BJ (cell line): Measurements from ENCODE around the gene METTL8. TPM values are rescaled to one million over a fixed set of nuclear protein-coding genes. Genes with fewer than 3 reads are reported as not detected.
"Not testable (repeated sequence)": the region's sequence is repeated elsewhere in the genome, so short reads cannot be mapped to it uniquely, and the experiment has no call there.

Experiments
- CTCF ChIA-PET: fragments of 350-600 bp; formaldehyde crosslinking; extraction: SDS; loops from one replicate; lab custom pipeline; 2021; ENCODE audit warnings: antibody characterized with exemption, inconsistent platforms; lab: Yijun Ruan, JAX
- POLR2A ChIA-PET: fragments of 300-600 bp; sonication (Branson Sonifier 250); formaldehyde crosslinking; extraction: SDS; loops from one replicate; lab custom pipeline; 2021; ENCODE audit warnings: antibody characterized with exemption; lab: Charles Lee
- DNase-seq: peaks from one replicate; pipeline ENCODE4 v3.0.0-alpha.2; 2011; ENCODE audit warnings: low read depth
- H3K27me3 ChIP-seq: 2 replicates; pipeline ENCODE4 v1.6.0; 2011; ENCODE audit warnings: low read length; ENCODE audit not compliant: control insufficient read depth, insufficient read depth
- H3K36me3 ChIP-seq: 2 replicates; pipeline ENCODE4 v1.5.1; 2011; ENCODE audit warnings: low read length; ENCODE audit not compliant: control insufficient read depth, insufficient read depth
- H3K4me3 ChIP-seq: 2 replicates; pipeline ENCODE4 v1.5.1; 2011; ENCODE audit warnings: low read depth, mild to moderate bottlenecking, control low read depth, low read length
- CTCF ChIP-seq: IDR thresholded peaks from 2 replicates; pipeline ENCODE4 v1.5.1; 2011; ENCODE audit warnings: low read depth, mild to moderate bottlenecking, control low read depth, inconsistent platforms, low read length, moderate library complexity; ENCODE audit not compliant: insufficient read depth
- polyA plus RNA-seq: library from polyadenylated mRNA; depleted of rRNA; stranded (reverse); fragments of >200 nt; gene quantifications from 2 replicates; pipeline ENCODE4 v1.2.3, GENCODE V29; 2011

Gene METTL8
- polyA plus RNA-seq, 1 experiment, result 5.4 TPM

DNA sequence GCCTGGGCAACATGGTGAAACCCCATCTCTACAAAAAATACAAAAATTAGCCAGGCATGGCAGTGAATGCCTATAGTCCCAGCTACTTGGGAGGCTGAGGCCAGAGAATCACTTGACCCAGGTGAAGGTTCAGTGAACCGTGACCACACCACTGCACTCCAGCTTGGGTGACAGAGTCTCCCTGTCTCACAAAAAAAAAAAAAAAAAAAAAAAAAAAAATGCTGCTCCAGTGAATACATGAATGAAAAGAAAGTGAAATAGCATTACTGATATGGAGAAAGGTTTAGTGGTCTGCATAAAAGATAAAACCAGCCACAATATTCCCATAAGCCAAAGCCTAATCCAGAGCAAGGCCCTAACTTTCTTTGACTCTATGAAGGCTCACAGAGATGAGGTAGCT is 44.5 kb downstream of the METTL8 start:
- Histone ChIP-seq H3K4me3 (no peak overlapping the region), H3K27me3 (no peaks in the 10 kb centered on the region), H3K36me3 (no peaks in the 10 kb centered on the region)
- ChIA-PET POLR2A (no interaction called here), CTCF (no interaction called here)
- DNase-seq, result no peak
- no peak for TF ChIP-seq CTCF

- CTCF ChIA-PET, result no interaction called here
- POLR2A ChIA-PET, result no interaction called here
- Histone ChIP-seq H3K27me3 (no peaks in the 10 kb centered on the region), H3K36me3 (no peaks in the 10 kb centered on the region), H3K4me3 (no peak overlapping the region)
- no peak for DNase-seq
- no peak for TF ChIP-seq CTCF
Observed at GRCh38 chr2:171387052-171387451, 46.7 kb downstream of the METTL8 start.

DNA sequence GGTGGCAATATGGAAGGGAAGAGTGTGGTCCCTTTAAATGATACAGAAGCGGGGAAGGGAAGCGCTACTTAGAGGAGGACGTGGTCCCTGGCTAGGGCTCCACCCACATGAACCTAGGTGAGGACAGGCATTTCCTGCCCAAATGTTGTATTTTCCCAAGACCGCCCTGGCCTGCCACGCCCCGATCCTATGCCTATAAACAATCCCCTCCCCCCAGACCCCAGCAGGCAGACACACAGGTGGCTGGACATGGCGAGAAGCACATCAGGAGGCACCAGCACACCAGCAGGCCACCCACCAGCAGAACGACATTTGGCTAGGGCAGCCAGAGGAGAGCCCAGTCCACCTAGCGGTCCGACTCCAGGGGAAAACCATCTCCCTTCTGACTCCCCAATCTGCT is 47.2 kb downstream of the METTL8 start:
- no peak overlapping the region for H3K4me3 ChIP-seq
- no peak for TF ChIP-seq CTCF
- no peaks in the 10 kb centered on the region for H3K27me3 ChIP-seq
- ChIA-PET POLR2A (no interaction called here), CTCF (no interaction called here)
- no peak for DNase-seq
- H3K36me3 ChIP-seq, result no peaks in the 10 kb centered on the region

GRCh38 chr2:171383134-171383533 is 50.7 kb downstream of the METTL8 start:
- no peak for DNase-seq
- CTCF ChIA-PET, result no interaction called here
- Histone ChIP-seq H3K36me3 (no peaks in the 10 kb centered on the region), H3K27me3 (no peaks in the 10 kb centered on the region), H3K4me3 (no peak overlapping the region)
- POLR2A ChIA-PET, result no interaction called here
- TF ChIP-seq CTCF, result no peak

GRCh38 chr2:171382175-171382574 is 51.6 kb downstream of the METTL8 start:
- CTCF ChIA-PET, H3K27me3 ChIP-seq, H3K36me3 ChIP-seq, DNase-seq, POLR2A ChIA-PET, H3K4me3 ChIP-seq: not testable (repeated sequence)

DNA sequence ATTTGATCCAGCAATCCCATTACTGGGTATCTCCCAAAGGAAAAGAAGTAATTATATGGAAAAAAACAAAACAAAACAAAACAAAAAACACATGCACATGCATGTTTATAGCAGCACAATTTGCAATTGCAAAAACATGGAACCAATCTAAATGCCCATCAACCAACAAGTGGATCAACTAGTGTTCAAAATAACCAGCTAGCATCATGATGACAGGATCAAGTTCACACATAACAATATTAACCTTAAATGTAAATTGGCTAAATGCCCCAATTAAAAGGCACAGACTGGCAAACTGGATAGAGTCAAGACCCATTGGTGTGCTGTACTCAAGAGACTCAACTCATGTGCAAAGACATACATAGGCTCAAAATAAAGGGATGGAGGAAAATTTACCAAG is 55.9 kb downstream of the METTL8 start:
- CTCF ChIA-PET, DNase-seq, H3K27me3 ChIP-seq, POLR2A ChIA-PET, H3K4me3 ChIP-seq, H3K36me3 ChIP-seq: not testable (repeated sequence)
